ENCODE results near the gene PSME3. TPM values are rescaled to one million over a fixed set of nuclear protein-coding genes. Genes with fewer than 3 reads are reported as not detected.
A peak's percentile ranks its signal among the peaks of the same experiment; 100 is the strongest.

Gene PSME3
- total RNA-seq (10 to 100 TPM; 52.1 to 87.4 (median 70.3) TPM), polyA plus RNA-seq (100 to 1,000 TPM in 1 of 2 donors, 10 to 100 TPM in 1; 26.0 to 103 TPM)
- long read RNA-seq, donor 1, transcript PSME3-210 (11 exons, 998 nt) = major isoform, 29 of 35 reads
- long read RNA-seq, donor 1, partial matches to known transcripts = 1 of 35 reads
- long read RNA-seq, donor 1, other reads (novel, unspliced or antisense) = 5 of 35 reads
- long read RNA-seq, donor 2, transcript PSME3-210 (11 exons, 998 nt) = major isoform, 25 of 27 reads
- long read RNA-seq, donor 2, partial matches to known transcripts = 0 of 27 reads
- long read RNA-seq, donor 2, other reads (novel, unspliced or antisense) = 2 of 27 reads
- long read RNA-seq, donor 3, transcript PSME3-210 (11 exons, 998 nt) = major isoform, 52 of 71 reads
- long read RNA-seq, donor 3, partial matches to known transcripts = 2 of 71 reads
- long read RNA-seq, donor 3, other reads (novel, unspliced or antisense) = 17 of 71 reads

GRCh38 chr17:42832934-42833766, at the start of gene PSME3:
Gene PSME3, plus strand, starts transcription at chr17:42833397. Its CDS starts 235 bp downstream, at chr17:42833632.
- DNase-seq (peak; percentile 92), ATAC-seq (peak; percentile 96 to 98 (median 98))
- intact Hi-C loops (cut with DNase I) = loop anchor here in 1 of 10 donors (5.0 kb wide), 1 partner anchor 164 kb away; the partner anchor contains the start of gene RPL27
- WGBS, 2 donors = 0 to 1% methylated on average over 70 to 71 of the region's 71 CpGs
- Histone ChIP-seq H3K27ac (peak within 1 kb of the TSS; percentile 46 to 97 (median 88)), H3K9me3 (peaks cover 0 to 4% (median 0%) of the 10 kb centered on the region in 11 donors), H3K4me1 (peaks cover 7 to 29% (median 19%) of the 10 kb centered on the region in 9 donors), H3K36me3 (peaks cover 0 to 38% (median 26%) of the 10 kb centered on the region in 9 donors), H3K4me3 (peak within 1 kb of the TSS; percentile 66 to 99 (median 93)), H3K27me3 (no peaks in the 10 kb centered on the region)
- TF ChIP-seq CTCF (IDR thresholded peaks at IDR 0.05) = peak in 2 of 9 donors; percentile 18 to 36

- no peak overlapping the region for H3K27ac ChIP-seq
- no peak overlapping the region for H3K4me3 ChIP-seq
- H3K4me1 ChIP-seq = peaks cover 8 to 35% (median 26%) of the 10 kb centered on the region in 9 donors
- ATAC-seq (no peak), DNase-seq (no peak)
- 5 to 11% methylated on average over 22 of the region's 22 CpGs for WGBS, 2 donors
- peaks cover 0 to 93% (median 82%) of the 10 kb centered on the region in 7 donors for H3K27me3 ChIP-seq
- peaks cover 0 to 11% (median 4%) of the 10 kb centered on the region in 9 donors for H3K36me3 ChIP-seq
- intact Hi-C loops (cut with DNase I) = loop anchor here in 1 of 10 donors (1.0 kb wide), 1 partner anchor 9 kb away; no protein-coding TSS in a partner anchor
- TF ChIP-seq CTCF (IDR thresholded peaks at IDR 0.05) = no peak
- H3K9me3 ChIP-seq = no peaks in the 10 kb centered on the region
Observed at GRCh38 chr17:42783791-42784138, 49.4 kb upstream of the PSME3 start.

- Histone ChIP-seq H3K36me3 (peaks cover 0 to 5% (median 0%) of the 10 kb centered on the region in 9 donors), H3K9me3 (no peaks in the 10 kb centered on the region), H3K27me3 (peaks cover 0 to 98% (median 82%) of the 10 kb centered on the region in 7 donors), H3K4me1 (peaks cover 8 to 35% (median 26%) of the 10 kb centered on the region in 9 donors), H3K4me3 (no peak overlapping the region), H3K27ac (no peak overlapping the region)
- DNase-seq (no peak), ATAC-seq (no peak)
- intact Hi-C loops (cut with DNase I) = no loop called here
- WGBS, 2 donors = 16 to 19% methylated on average over 25 of the region's 25 CpGs
- TF ChIP-seq CTCF (IDR thresholded peaks at IDR 0.05) = no peak
Observed at GRCh38 chr17:42784409-42784808, 48.8 kb upstream of the PSME3 start.
